HepG2 (cell line): ENCODE results near the gene ANKHD1. TPM values are rescaled to one million over a fixed set of nuclear protein-coding genes. Genes with fewer than 3 reads are reported as not detected.
A peak's percentile ranks its signal among the peaks of the same experiment; 100 is the strongest.

Experiments
- ATAC-seq: fragments of 200-7000 bp; cut with Tn5 transposase; 3 replicates; pipeline ENCODE4 v1.9.1; 2020; ENCODE audit warnings: mild to moderate bottlenecking, moderate library complexity
- BruUV-seq: library from RNA; stranded (reverse); fragments of 400-500 nt; replicated peaks from 2 replicates; lab custom pipeline; 2021; lab: Mats Ljungman, UMichigan
- CTCF ChIA-PET: fragments of 300-600 bp; formaldehyde crosslinking; extraction: SDS; loops from one replicate; lab custom pipeline; 2021; ENCODE audit warnings: low total read pairs, inconsistent platforms, low intra/inter-chr PET ratio; lab: Yijun Ruan, JAX
- POLR2A ChIA-PET: fragments of 350-600 bp; sonication (Branson Sonifier 250); formaldehyde crosslinking; loops from one replicate; lab custom pipeline; 2020; ENCODE audit warnings: antibody characterized with exemption, inconsistent platforms; lab: Yijun Ruan, JAX
- DNase-seq: peaks from one replicate; pipeline ENCODE4 v3.0.0-alpha.2; 2015; ENCODE audit warnings: low spot score
- FAIRE-seq: peaks from 3 replicates; lab custom pipeline; 2011; peaks lifted over from hg19 to GRCh38; lab: Jason Lieb, UNC
- H2AFZ ChIP-seq: one replicate; pipeline ENCODE4 v1.6.1; 2011; ENCODE audit warnings: low read length, inconsistent platforms
- H3K27ac ChIP-seq: fragments of 300-600 bp; 3 replicates; pipeline ENCODE4 v1.8.0; 2011; ENCODE audit warnings: mixed run types, mild to moderate bottlenecking, mixed read lengths, low read length, inconsistent platforms; ENCODE audit not compliant: insufficient read depth; ENCODE audit errors: extremely low read length
- H3K27me3 ChIP-seq, 2 experiments: fragments of 200-600 bp in 1 of 2; 2 replicates in 1 of 2; 3 replicates in 1 of 2; pipeline versions ENCODE4 v1.6.0 to v1.8.0; 2011; ENCODE audit warnings: low read length in 2 of 2, mild to moderate bottlenecking in 2 of 2, moderate library complexity in 2 of 2, inconsistent platforms in 1 of 2; ENCODE audit not compliant: insufficient read depth in 2 of 2, control insufficient read depth in 1 of 2
- H3K36me3 ChIP-seq, 2 experiments: fragments of 200-600 bp in 1 of 2; replicated peaks in 1 of 2; 2 replicates in 1 of 2; 3 replicates in 1 of 2; pipeline versions ENCODE4 v1.5.1 to v1.8.0; 2011; ENCODE audit warnings: low read length in 2 of 2, inconsistent platforms in 1 of 2; ENCODE audit not compliant: insufficient read depth in 2 of 2, control insufficient read depth in 1 of 2
- H3K4me1 ChIP-seq: 2 replicates; pipeline ENCODE4 v1.5.1; 2012; ENCODE audit warnings: low read length, inconsistent platforms; ENCODE audit not compliant: insufficient read depth
- H3K4me2 ChIP-seq: 2 replicates; pipeline ENCODE4 v1.6.0; 2011; ENCODE audit warnings: low read depth, low read length, inconsistent platforms
- H3K4me3 ChIP-seq, 3 experiments: fragments of 200-600 bp in 1 of 3; sonication (generic), shearing (Covaris generic) in 1 of 3; replicated peaks in 1 of 3; 2 replicates each; pipeline ENCODE4 v1.5.1; 2011 to 2016; ENCODE audit warnings: low read length in 3 of 3, inconsistent platforms in 2 of 3, low read depth in 2 of 3, mild to moderate bottlenecking in 2 of 3, control low read depth in 1 of 3, mixed read lengths in 1 of 3; ENCODE audit not compliant: insufficient read depth in 1 of 3
- H3K79me2 ChIP-seq: one replicate; pipeline ENCODE4 v1.6.1; 2011; ENCODE audit warnings: low read length, inconsistent platforms; ENCODE audit not compliant: insufficient read depth
- H3K9ac ChIP-seq: 2 replicates; pipeline ENCODE4 v1.6.0; 2011; ENCODE audit warnings: mild to moderate bottlenecking, low read depth, low read length, inconsistent platforms; ENCODE audit not compliant: insufficient read depth
- H3K9me3 ChIP-seq: 2 replicates; pipeline ENCODE4 v1.5.1; 2012; ENCODE audit warnings: mild to moderate bottlenecking, low read length
- H4K20me1 ChIP-seq: 2 replicates; pipeline ENCODE4 v1.6.0; 2011; ENCODE audit warnings: inconsistent platforms, mild to moderate bottlenecking, low read length, moderate library complexity; ENCODE audit not compliant: insufficient read depth
- POLR2G ChIP-seq: fragments of 200-400 bp; formaldehyde crosslinking; IDR thresholded peaks from 2 replicates; pipeline ENCODE4 v1.6.1; 2018; ENCODE audit warnings: mild to moderate bottlenecking, low read depth, low read length, moderate library complexity
- RBM22 ChIP-seq: fragments of 200-400 bp; formaldehyde crosslinking; optimal IDR thresholded peaks from 2 replicates; pipeline ENCODE3; 2017; ENCODE audit warnings: mild to moderate bottlenecking, low read length, moderate library complexity
- RBM39 ChIP-seq: fragments of 200-400 bp; formaldehyde crosslinking; IDR thresholded peaks from one replicate; pipeline ENCODE4 v1.6.1; 2018; ENCODE audit warnings: antibody characterized with exemption, mild to moderate bottlenecking, low read depth, low read length; ENCODE audit not compliant: poor library complexity, severe bottlenecking
- TCF7L2 ChIP-seq: IDR thresholded peaks from 2 replicates; pipeline ENCODE4 v1.6.1; 2011; ENCODE audit warnings: mild to moderate bottlenecking, low read depth, low read length, moderate library complexity
- ZFY ChIP-seq: sonication (generic); formaldehyde crosslinking; IDR thresholded peaks from 2 replicates; pipeline ENCODE4 v1.4.0; 2020; ENCODE audit warnings: missing genetic modification reagents
- WGBS: methylation state at CpG from one replicate; pipeline ENCODE4 v1.1.6; 2017; ENCODE audit warnings: low lambda C conversion rate; 5-methylcytosine and 5-hydroxymethylcytosine counted together
- in situ Hi-C: cut with HindIII; loops from 2 replicates; pipeline ENCODE4 v1.10.0; 2017; ENCODE audit warnings: low pct_unique_long_range_greater_than_20kb; ENCODE audit not compliant: extremely low pct_ligation_motif_present
- intact Hi-C: fragments of 100-400 bp; cut with micrococcal nuclease; formaldehyde crosslinking; loops from one replicate; pipeline ENCODE4 v1.10.0; 2022; ENCODE audit not compliant: unreplicated experiment
- polyA plus RNA-seq, 8 experiments: library from polyadenylated mRNA; depleted of rRNA in 3 of 8; stranded (reverse) in 7 of 8; unstranded in 1 of 8; fragments of >200 nt; fragmentation: Illumina TruSeq in 4 of 8; extraction: Trizol in 4 of 8; gene quantifications; 2 replicates each; pipeline versions ENCODE4 v1.2.1 to v1.2.3, GENCODE V29; 2011 to 2016; ENCODE audit warnings: low read depth in 4 of 8, missing spikeins in 1 of 8, mixed read lengths in 1 of 8; ENCODE audit not compliant: insufficient read depth in 1 of 8
- total RNA-seq, 5 experiments: library from RNA; depleted of rRNA; stranded (reverse); fragments of >200 nt; fragmentation: Illumina TruSeq; extraction: Trizol; gene quantifications; 2 replicates each; pipeline ENCODE4 v1.2.3, GENCODE V29; 2016; ENCODE audit warnings: low read depth in 1 of 5
- TF ChIP-seq, protein P1 (sequence below): sonication (generic); formaldehyde crosslinking; IDR thresholded peaks from 2 replicates; pipeline ENCODE4 v1.4.0; 2020; ENCODE audit warnings: missing genetic modification reagents

Gene ANKHD1
- total and polyA plus RNA-seq, 2 of the 13 experiments (the other 11 are each of a cell fraction or from before 2014, with no cell fraction given): 69.9 to 82.0 TPM

DNA sequence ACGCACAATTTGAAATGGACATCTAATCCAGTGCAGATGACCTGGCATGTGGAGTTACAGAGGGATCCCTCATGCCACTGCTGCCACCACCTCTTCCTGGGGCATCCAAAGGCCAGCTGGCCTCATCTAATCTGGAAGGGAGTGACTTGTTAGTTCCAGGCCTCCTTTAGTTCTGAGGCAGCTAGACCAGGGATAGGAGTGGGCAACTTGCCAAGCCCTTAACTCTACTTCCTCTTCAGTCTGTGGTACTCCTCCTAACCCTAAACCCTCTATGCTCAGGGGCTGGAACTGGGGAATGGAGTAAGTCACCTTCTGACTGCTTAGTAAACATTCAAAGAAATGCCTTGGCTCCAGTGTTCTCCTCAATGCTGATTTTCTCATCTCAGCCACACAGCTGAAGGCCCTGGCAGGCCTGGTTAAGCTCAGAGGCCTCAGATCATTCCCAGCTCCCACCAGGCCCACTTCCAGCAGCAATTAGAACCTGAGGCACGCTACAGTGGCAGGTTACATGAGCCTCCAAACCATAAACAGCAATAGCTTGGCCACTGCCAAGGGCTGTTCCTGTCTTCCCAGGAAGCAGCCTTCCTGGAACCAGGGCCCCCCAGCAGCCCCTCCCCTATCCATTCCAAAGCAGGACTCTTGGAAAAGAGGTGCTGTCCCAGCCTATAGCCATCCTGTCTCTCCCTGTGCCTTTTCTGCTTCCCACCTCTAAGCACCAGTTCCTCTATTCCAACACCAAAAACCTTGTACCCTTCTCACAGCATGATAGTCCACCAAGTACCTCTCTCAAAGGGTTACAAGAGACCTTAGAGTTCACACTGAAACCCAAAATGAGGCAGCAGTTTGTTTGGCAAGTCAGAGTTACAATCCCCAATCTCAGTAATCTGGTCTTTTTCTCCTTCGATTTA is 147.9 kb downstream of the ANKHD1 start:
- ChIA-PET CTCF (no interaction called here), POLR2A (interaction anchor here (1.6 to 4.5 kb wide), 2 partner anchors 9 to 170 kb away, joined by 6 to 70 read pairs; partner anchors contain the start of gene SRA1)
- peaks cover 12 to 46% of the 10 kb centered on the region in 2 experiments for H3K36me3 ChIP-seq
- H3K4me3 ChIP-seq: no peak overlapping the region
- whole genome bisulfite sequencing: 100% methylated on average over 2 of the region's 3 CpGs
- BruUV-seq: no TSS peak
- ATAC-seq (no peak), FAIRE-seq (no peak), DNase-seq (no peak)
- TF ChIP-seq, protein P1, sequence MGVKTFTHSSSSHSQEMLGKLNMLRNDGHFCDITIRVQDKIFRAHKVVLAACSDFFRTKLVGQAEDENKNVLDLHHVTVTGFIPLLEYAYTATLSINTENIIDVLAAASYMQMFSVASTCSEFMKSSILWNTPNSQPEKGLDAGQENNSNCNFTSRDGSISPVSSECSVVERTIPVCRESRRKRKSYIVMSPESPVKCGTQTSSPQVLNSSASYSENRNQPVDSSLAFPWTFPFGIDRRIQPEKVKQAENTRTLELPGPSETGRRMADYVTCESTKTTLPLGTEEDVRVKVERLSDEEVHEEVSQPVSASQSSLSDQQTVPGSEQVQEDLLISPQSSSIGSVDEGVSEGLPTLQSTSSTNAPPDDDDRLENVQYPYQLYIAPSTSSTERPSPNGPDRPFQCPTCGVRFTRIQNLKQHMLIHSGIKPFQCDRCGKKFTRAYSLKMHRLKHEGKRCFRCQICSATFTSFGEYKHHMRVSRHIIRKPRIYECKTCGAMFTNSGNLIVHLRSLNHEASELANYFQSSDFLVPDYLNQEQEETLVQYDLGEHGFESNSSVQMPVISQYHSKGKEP (CRISPR knock-in tag): no peak
- TF ChIP-seq ZFY (0 out of 2 replicates have a peak, but pooled peaks have one; percentile 16), POLR2G (peak; percentile 16; the same call in 1 of the 2 replicates), TCF7L2 (no peak), RBM39 (no peak), RBM22 (peak; percentile 70)
- intact Hi-C loops (loop anchor here (5.0 kb wide), 1 partner anchor 178 kb away; no protein-coding TSS in a partner anchor), in situ Hi-C loops (no loop called here)
- peaks cover 14% of the 10 kb centered on the region for H3K79me2 ChIP-seq
- H4K20me1 ChIP-seq: no peaks in the 10 kb centered on the region; the same call in none of the 2 replicates
- no peak overlapping the region for H3K9ac ChIP-seq
- H2AFZ ChIP-seq: no peak overlapping the region
- no peaks in the 10 kb centered on the region for H3K27me3 ChIP-seq
- no peak overlapping the region for H3K27ac ChIP-seq
- H3K4me2 ChIP-seq: no peak overlapping the region
- H3K9me3 ChIP-seq: no peaks in the 10 kb centered on the region
- H3K4me1 ChIP-seq: peaks cover 35% of the 10 kb centered on the region
